Upper lobe of right lung (tissue), 1 donor: ENCODE data around the gene TFAP2A. TPM values are rescaled to one million over a fixed set of nuclear protein-coding genes. Genes with fewer than 3 reads are reported as not detected.

ENCODE experiments used
- ATAC-seq: fragments of 200-7000 bp; cut with Tn5 transposase; one replicate; pipeline ENCODE4 v1.9.1; 2020; ENCODE audit warnings: mild to moderate bottlenecking, moderate library complexity
- DNase-seq: peaks from one replicate; pipeline ENCODE4 v3.0.0-alpha.2; 2020
- H3K27ac ChIP-seq: fragments of 200-600 bp; one replicate; pipeline ENCODE4 v1.8.0; 2022
- H3K27me3 ChIP-seq: fragments of 200-600 bp; one replicate; pipeline ENCODE4 v1.8.0; 2022; ENCODE audit warnings: mild to moderate bottlenecking
- H3K36me3 ChIP-seq: fragments of 200-600 bp; one replicate; pipeline ENCODE4 v1.8.0; 2022
- H3K4me1 ChIP-seq: fragments of 200-600 bp; one replicate; pipeline ENCODE4 v1.8.0; 2022
- H3K4me3 ChIP-seq: fragments of 200-600 bp; one replicate; pipeline ENCODE4 v1.8.0; 2022; ENCODE audit warnings: mild to moderate bottlenecking
- H3K9me3 ChIP-seq: fragments of 200-600 bp; one replicate; pipeline ENCODE4 v1.8.0; 2022
- CTCF ChIP-seq: fragments of 200-600 bp; IDR thresholded peaks from one replicate; pipeline ENCODE4 v1.8.0; 2022; ENCODE audit warnings: antibody characterized with exemption
- intact Hi-C: fragments of 100-400 bp; cut with DNase I; formaldehyde crosslinking; loops from one replicate; pipeline ENCODE4 v1.11.0; 2022
- total RNA-seq: library from RNA; stranded (reverse); fragmentation: NEBNext Ultra II Directional; extraction: Animal tissue kit (Norgen Biotek cat#: 25700); gene quantifications from one replicate; pipeline ENCODE4 v1.2.1, GENCODE V29; 2021
- donor health status: DM: no; HTN: yes; CAD: no; lungs with severe emphysema.

Gene TFAP2A
- total RNA-seq, 1 donor from 2014 or later = 1.9 TPM

GRCh38 chr6:10411971-10412460 lies 2.9 kb downstream of the TFAP2A start:
- peak overlapping the region; percentile 72 for H3K4me3 ChIP-seq
- no peaks in the 10 kb centered on the region for H3K9me3 ChIP-seq
- ATAC-seq = peak; percentile 52
- TF ChIP-seq CTCF = no peak
- DNase-seq = peak; percentile 70
- intact Hi-C loops = no loop called here
- H3K27ac ChIP-seq = no peak overlapping the region
- H3K27me3 ChIP-seq = peaks cover 94% of the 10 kb centered on the region
- H3K36me3 ChIP-seq = no peaks in the 10 kb centered on the region
- H3K4me1 ChIP-seq = peaks cover 32% of the 10 kb centered on the region

- no peak for ATAC-seq
- Histone ChIP-seq H3K27ac (no peak overlapping the region), H3K27me3 (peaks cover 94% of the 10 kb centered on the region), H3K9me3 (no peaks in the 10 kb centered on the region), H3K4me1 (peaks cover 28% of the 10 kb centered on the region), H3K4me3 (peak overlapping the region; percentile 72), H3K36me3 (no peaks in the 10 kb centered on the region)
- DNase-seq = no peak
- intact Hi-C loops = no loop called here
- TF ChIP-seq CTCF = no peak
These were observed 3.5 kb downstream of the TFAP2A start for GRCh38 chr6:10411131-10411970.

GRCh38 chr6:10410207-10411050 lies 4.4 kb downstream of the TFAP2A start:
- Histone ChIP-seq H3K9me3 (no peaks in the 10 kb centered on the region), H3K4me1 (peaks cover 28% of the 10 kb centered on the region), H3K36me3 (no peaks in the 10 kb centered on the region), H3K4me3 (no peak overlapping the region), H3K27me3 (peaks cover 87% of the 10 kb centered on the region), H3K27ac (no peak overlapping the region)
- DNase-seq (no peak), ATAC-seq (no peak)
- intact Hi-C loops = no loop called here
- no peak for TF ChIP-seq CTCF

GRCh38 chr6:10409731-10410206 lies 5.1 kb downstream of the TFAP2A start:
- H3K4me3 ChIP-seq = no peak overlapping the region
- H3K4me1 ChIP-seq = peaks cover 27% of the 10 kb centered on the region
- no peaks in the 10 kb centered on the region for H3K9me3 ChIP-seq
- no peak overlapping the region for H3K27ac ChIP-seq
- DNase-seq = no peak
- intact Hi-C loops = no loop called here
- ATAC-seq = no peak
- H3K27me3 ChIP-seq = peaks cover 81% of the 10 kb centered on the region
- no peaks in the 10 kb centered on the region for H3K36me3 ChIP-seq
- no peak for TF ChIP-seq CTCF

- intact Hi-C loops = no loop called here
- Histone ChIP-seq H3K4me1 (peaks cover 23% of the 10 kb centered on the region), H3K36me3 (no peaks in the 10 kb centered on the region), H3K4me3 (no peak overlapping the region), H3K27ac (no peak overlapping the region), H3K27me3 (peaks cover 76% of the 10 kb centered on the region), H3K9me3 (no peaks in the 10 kb centered on the region)
- ATAC-seq = no peak
- no peak for TF ChIP-seq CTCF
- no peak for DNase-seq
These were observed 5.6 kb downstream of the TFAP2A start for GRCh38 chr6:10409233-10409721.
